Mesendoderm (in vitro differentiated cells): ENCODE data around the gene APOBEC3B.
A peak's percentile ranks its signal among the peaks of the same experiment; 100 is the strongest.
"Not testable (repeated sequence)": the region's sequence is repeated elsewhere in the genome, so short reads cannot be mapped to it uniquely, and the experiment has no call there.

Experiments
- DNase-seq: peaks from one replicate; pipeline ENCODE4 v3.0.0; 2013
- H2AK5ac ChIP-seq: 2 replicates; pipeline ENCODE4 v1.6.1; 2013; ENCODE audit warnings: low read length, inconsistent platforms
- H2BK120ac ChIP-seq: 2 replicates; pipeline ENCODE4 v1.6.1; 2013; ENCODE audit warnings: low read depth, mild to moderate bottlenecking, low read length, moderate library complexity, mixed read lengths
- H2BK15ac ChIP-seq: replicated peaks from 2 replicates; pipeline ENCODE4 v1.6.1; 2013; ENCODE audit warnings: low read depth, mild to moderate bottlenecking, moderate library complexity
- H2BK5ac ChIP-seq: 2 replicates; pipeline ENCODE4 v1.6.1; 2013; ENCODE audit warnings: low read length, inconsistent platforms
- H3K18ac ChIP-seq: 2 replicates; pipeline ENCODE4 v1.6.1; 2013; ENCODE audit warnings: mild to moderate bottlenecking, low read length, mixed read lengths
- H3K23ac ChIP-seq: one replicate; pipeline ENCODE4 v1.6.1; 2013; ENCODE audit warnings: low read length
- H3K27ac ChIP-seq: 2 replicates; pipeline ENCODE4 v1.5.1; 2013; ENCODE audit warnings: low read depth, mild to moderate bottlenecking, inconsistent platforms, low read length, moderate library complexity
- H3K27me3 ChIP-seq: 2 replicates; pipeline ENCODE4 v1.6.1; 2013; ENCODE audit warnings: low read length, control low read depth, mild to moderate bottlenecking, inconsistent platforms; ENCODE audit not compliant: insufficient read depth, poor library complexity
- H3K36me3 ChIP-seq: 2 replicates; pipeline ENCODE4 v1.6.1; 2013; ENCODE audit warnings: low read length, inconsistent platforms; ENCODE audit not compliant: control insufficient read depth, insufficient read depth
- H3K4ac ChIP-seq: one replicate; pipeline ENCODE4 v1.6.1; 2013; ENCODE audit warnings: low read depth, mild to moderate bottlenecking, low read length, moderate library complexity
- H3K4me1 ChIP-seq: 2 replicates; pipeline ENCODE4 v1.6.1; 2013; ENCODE audit warnings: low read depth, low read length, inconsistent platforms; ENCODE audit not compliant: control insufficient read depth
- H3K4me2 ChIP-seq: 2 replicates; pipeline ENCODE4 v1.6.1; 2013; ENCODE audit warnings: low read length
- H3K4me3 ChIP-seq: 2 replicates; pipeline ENCODE4 v1.5.1; 2013; ENCODE audit warnings: mild to moderate bottlenecking, low read length
- H3K56ac ChIP-seq: one replicate; pipeline ENCODE4 v1.6.1; 2013; ENCODE audit warnings: low read length
- H3K79me1 ChIP-seq: 2 replicates; pipeline ENCODE4 v1.6.1; 2013; ENCODE audit warnings: low read length, inconsistent platforms
- H3K79me2 ChIP-seq: 2 replicates; pipeline ENCODE4 v1.6.1; 2013; ENCODE audit warnings: mild to moderate bottlenecking, low read length; ENCODE audit not compliant: control insufficient read depth, insufficient read depth
- H3K9ac ChIP-seq: 2 replicates; pipeline ENCODE4 v1.6.1; 2013; ENCODE audit warnings: low read length, inconsistent platforms
- H4K5ac ChIP-seq: one replicate; pipeline ENCODE4 v1.6.1; 2013; ENCODE audit warnings: low read length
- H4K8ac ChIP-seq: one replicate; pipeline ENCODE4 v1.6.1; 2013; ENCODE audit warnings: low read depth, mild to moderate bottlenecking, control low read depth, low read length, moderate library complexity
- WGBS: extraction: QIAGEN DNeasy Blood & Tissue Kit; methylation state at CpG from one replicate; pipeline ENCODE4 v1.1.7; 2013; ENCODE audit warnings: low lambda C conversion rate, missing lambda C conversion rate; ENCODE audit not compliant: insufficient coverage; ENCODE audit errors: extremely low coverage; 5-methylcytosine and 5-hydroxymethylcytosine counted together

APOBEC3B gene

GRCh38 chr22:38984224-38984623, 2.1 kb downstream of the APOBEC3B start:
- Histone ChIP-seq H2AK5ac (no peak overlapping the region), H2BK5ac (no peak overlapping the region), H3K9ac (no peak overlapping the region), H3K79me1 (no peaks in the 10 kb centered on the region), H3K27me3 (no peaks in the 10 kb centered on the region), H4K8ac (no peak overlapping the region), H3K27ac (no peak overlapping the region), H3K36me3 (no peaks in the 10 kb centered on the region), H3K56ac (no peak overlapping the region), H4K5ac (no peak overlapping the region), H3K79me2 (no peaks in the 10 kb centered on the region), H2BK120ac (no peak overlapping the region), H3K4me2 (no peak overlapping the region), H2BK15ac (no peak overlapping the region), H3K18ac (no peak overlapping the region), H3K23ac (no peak overlapping the region), H3K4me1 (no peaks in the 10 kb centered on the region), H3K4ac (no peak overlapping the region), H3K4me3 (no peak overlapping the region)
- no CpG with 5 or more reads among the region's 2 CpGs for WGBS
- no peak for DNase-seq

GRCh38 chr22:38984784-38985757, 2.9 kb downstream of the APOBEC3B start:
- peak; percentile 64 for DNase-seq

GRCh38 chr22:38986629-38987028, 4.5 kb downstream of the APOBEC3B start:
- H2BK5ac ChIP-seq = no peak overlapping the region
- H3K79me1 ChIP-seq = no peaks in the 10 kb centered on the region
- no peak overlapping the region for H3K18ac ChIP-seq
- no peak overlapping the region for H4K8ac ChIP-seq
- WGBS = no CpG with 5 or more reads among the region's 3 CpGs
- no peaks in the 10 kb centered on the region for H3K27me3 ChIP-seq
- no peak overlapping the region for H3K4me2 ChIP-seq
- no peak overlapping the region for H3K56ac ChIP-seq
- H2BK120ac ChIP-seq = no peak overlapping the region
- no peak overlapping the region for H3K27ac ChIP-seq
- H3K4ac ChIP-seq = no peak overlapping the region
- H3K36me3 ChIP-seq = no peaks in the 10 kb centered on the region
- H3K4me1 ChIP-seq = no peaks in the 10 kb centered on the region
- H2BK15ac ChIP-seq = no peak overlapping the region
- no peak overlapping the region for H3K4me3 ChIP-seq
- no peak overlapping the region for H3K9ac ChIP-seq
- no peaks in the 10 kb centered on the region for H3K79me2 ChIP-seq
- DNase-seq = no peak
- no peak overlapping the region for H4K5ac ChIP-seq
- no peak overlapping the region for H2AK5ac ChIP-seq
- no peak overlapping the region for H3K23ac ChIP-seq

More at GRCh38 chr22:38984784-38985757, 2.9 kb downstream of the APOBEC3B start:
- H3K36me3 ChIP-seq, H3K4ac ChIP-seq, H3K4me1 ChIP-seq, H3K4me2 ChIP-seq, H3K56ac ChIP-seq, H2BK5ac ChIP-seq, H2AK5ac ChIP-seq, H4K8ac ChIP-seq, H3K27me3 ChIP-seq, H3K18ac ChIP-seq, H3K4me3 ChIP-seq, H3K79me2 ChIP-seq, H3K27ac ChIP-seq, H4K5ac ChIP-seq, H3K9ac ChIP-seq, H3K23ac ChIP-seq, H2BK120ac ChIP-seq, H3K79me1 ChIP-seq, H2BK15ac ChIP-seq: not testable (repeated sequence)
- no CpG with 5 or more reads among the region's 9 CpGs for WGBS

GRCh38 chr22:38987171-38987895, 5.2 kb downstream of the APOBEC3B start:
- H3K4me1 ChIP-seq = no peaks in the 10 kb centered on the region
- DNase-seq = no peak
- no peak overlapping the region for H3K9ac ChIP-seq
- no peaks in the 10 kb centered on the region for H3K36me3 ChIP-seq
- no peak overlapping the region for H3K4me3 ChIP-seq
- H3K18ac ChIP-seq = no peak overlapping the region
- WGBS = no CpG with 5 or more reads among the region's 8 CpGs
- H3K56ac ChIP-seq = peak overlapping the region; percentile 34
- H3K27ac ChIP-seq = no peak overlapping the region
- H2AK5ac ChIP-seq = no peak overlapping the region
- H4K8ac ChIP-seq = no peak overlapping the region
- H3K79me2 ChIP-seq = no peaks in the 10 kb centered on the region
- no peak overlapping the region for H2BK15ac ChIP-seq
- H3K4ac ChIP-seq = no peak overlapping the region
- no peak overlapping the region for H3K23ac ChIP-seq
- no peak overlapping the region for H2BK120ac ChIP-seq
- no peaks in the 10 kb centered on the region for H3K27me3 ChIP-seq
- no peak overlapping the region for H3K4me2 ChIP-seq
- no peak overlapping the region for H4K5ac ChIP-seq
- no peak overlapping the region for H2BK5ac ChIP-seq
- H3K79me1 ChIP-seq = no peaks in the 10 kb centered on the region

GRCh38 chr22:38989466-38989865, 7.3 kb downstream of the APOBEC3B start:
- Histone ChIP-seq H4K5ac (no peak overlapping the region), H3K4ac (no peak overlapping the region), H2BK5ac (no peak overlapping the region), H3K27me3 (no peaks in the 10 kb centered on the region), H3K27ac (no peak overlapping the region), H4K8ac (no peak overlapping the region), H2BK120ac (no peak overlapping the region), H3K79me2 (no peaks in the 10 kb centered on the region), H3K4me1 (no peaks in the 10 kb centered on the region), H3K23ac (no peak overlapping the region), H3K9ac (no peak overlapping the region), H3K4me3 (no peak overlapping the region), H3K79me1 (no peaks in the 10 kb centered on the region), H3K4me2 (no peak overlapping the region), H2AK5ac (no peak overlapping the region), H2BK15ac (no peak overlapping the region), H3K18ac (no peak overlapping the region), H3K36me3 (no peaks in the 10 kb centered on the region), H3K56ac (no peak overlapping the region)
- WGBS = no CpG with 5 or more reads among the region's 6 CpGs
- DNase-seq = no peak
